ENCODE results near the gene XRCC1. TPM values are rescaled to one million over a fixed set of nuclear protein-coding genes. Genes with fewer than 3 reads are reported as not detected.
"Not testable (repeated sequence)": the region's sequence is repeated elsewhere in the genome, so short reads cannot be mapped to it uniquely, and the experiment has no call there.

Gene XRCC1
- total RNA-seq, 1 donor from 2014 or later: 20.9 TPM

DNA sequence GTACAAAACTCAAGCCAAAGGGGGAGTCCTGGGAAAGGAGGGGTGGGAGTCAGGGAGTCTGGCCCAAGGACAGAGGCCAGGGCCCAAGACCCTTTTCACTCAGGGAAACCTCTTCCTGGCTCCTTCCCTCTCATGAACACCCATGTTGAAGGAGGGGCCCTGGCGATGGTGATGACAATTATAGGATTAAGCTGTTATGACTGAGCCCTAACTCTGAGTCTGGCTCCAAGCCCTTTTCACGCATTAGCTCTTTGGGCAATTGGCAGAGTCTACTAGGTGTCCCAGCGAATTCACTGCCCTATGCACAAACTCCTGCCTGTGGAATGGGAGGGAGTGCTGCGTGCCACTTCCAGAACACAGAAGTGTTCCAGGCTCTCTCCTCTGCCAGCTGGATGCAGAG, 21.7 kb downstream of the XRCC1 start:
- TF ChIP-seq POLR2AphosphoS5 (IDR thresholded peaks at IDR 0.05; ENCODE audit: insufficient read depth in 1 of 2, low read depth in 1 of 2): no peak
- no peak for TF ChIP-seq POLR2A (IDR thresholded peaks at IDR 0.05)
- TF ChIP-seq, protein P1, sequence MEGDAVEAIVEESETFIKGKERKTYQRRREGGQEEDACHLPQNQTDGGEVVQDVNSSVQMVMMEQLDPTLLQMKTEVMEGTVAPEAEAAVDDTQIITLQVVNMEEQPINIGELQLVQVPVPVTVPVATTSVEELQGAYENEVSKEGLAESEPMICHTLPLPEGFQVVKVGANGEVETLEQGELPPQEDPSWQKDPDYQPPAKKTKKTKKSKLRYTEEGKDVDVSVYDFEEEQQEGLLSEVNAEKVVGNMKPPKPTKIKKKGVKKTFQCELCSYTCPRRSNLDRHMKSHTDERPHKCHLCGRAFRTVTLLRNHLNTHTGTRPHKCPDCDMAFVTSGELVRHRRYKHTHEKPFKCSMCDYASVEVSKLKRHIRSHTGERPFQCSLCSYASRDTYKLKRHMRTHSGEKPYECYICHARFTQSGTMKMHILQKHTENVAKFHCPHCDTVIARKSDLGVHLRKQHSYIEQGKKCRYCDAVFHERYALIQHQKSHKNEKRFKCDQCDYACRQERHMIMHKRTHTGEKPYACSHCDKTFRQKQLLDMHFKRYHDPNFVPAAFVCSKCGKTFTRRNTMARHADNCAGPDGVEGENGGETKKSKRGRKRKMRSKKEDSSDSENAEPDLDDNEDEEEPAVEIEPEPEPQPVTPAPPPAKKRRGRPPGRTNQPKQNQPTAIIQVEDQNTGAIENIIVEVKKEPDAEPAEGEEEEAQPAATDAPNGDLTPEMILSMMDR (IDR thresholded peaks at IDR 0.05): no peak
- no peaks in the 10 kb centered on the region for H3K9me3 ChIP-seq
- H3K27me3 ChIP-seq: no peaks in the 10 kb centered on the region
- no peaks in the 10 kb centered on the region for H3K4me1 ChIP-seq
- no peak overlapping the region for H3K4me3 ChIP-seq
- no peak for DNase-seq (ENCODE audit: extremely low spot score in 2 of 2)
- no peak overlapping the region for H3K27ac ChIP-seq
- intact Hi-C loops (cut with DNase I): no loop called here
- H3K36me3 ChIP-seq: peaks cover 0 to 38% of the 10 kb centered on the region in 2 donors

DNA sequence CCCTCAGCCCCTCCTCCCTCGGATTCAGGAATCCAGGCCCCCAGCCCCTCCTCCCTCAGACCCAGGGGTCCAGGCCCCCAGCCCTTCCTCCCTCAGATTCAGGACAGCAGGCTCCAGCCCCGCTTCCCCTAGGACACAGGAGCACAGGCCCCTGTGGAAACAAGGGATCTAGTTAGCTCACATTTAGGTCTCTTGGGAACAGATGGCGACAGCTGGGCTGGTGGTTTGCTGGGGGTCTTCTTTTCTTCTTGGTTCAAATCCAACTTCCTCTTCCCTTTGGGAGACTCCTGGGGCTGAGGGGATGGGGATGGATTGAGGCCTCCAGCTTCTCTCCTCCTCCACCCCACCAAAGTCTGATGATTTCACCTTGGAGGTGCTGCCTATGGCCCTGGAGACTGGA, 22.7 kb downstream of the XRCC1 start:
- TF ChIP-seq POLR2AphosphoS5 (IDR thresholded peaks at IDR 0.05; ENCODE audit: insufficient read depth in 1 of 2, low read depth in 1 of 2) (no peak), POLR2A (IDR thresholded peaks at IDR 0.05) (no peak)
- TF ChIP-seq, protein P1 (IDR thresholded peaks at IDR 0.05): no peak
- peaks cover 0 to 38% of the 10 kb centered on the region in 2 donors for H3K36me3 ChIP-seq
- H3K4me1 ChIP-seq: no peaks in the 10 kb centered on the region
- no peak for DNase-seq (ENCODE audit: extremely low spot score in 2 of 2)
- no peaks in the 10 kb centered on the region for H3K27me3 ChIP-seq
- no peaks in the 10 kb centered on the region for H3K9me3 ChIP-seq
- H3K4me3 ChIP-seq: no peak overlapping the region
- H3K27ac ChIP-seq: no peak overlapping the region
- intact Hi-C loops (cut with DNase I): no loop called here

DNA sequence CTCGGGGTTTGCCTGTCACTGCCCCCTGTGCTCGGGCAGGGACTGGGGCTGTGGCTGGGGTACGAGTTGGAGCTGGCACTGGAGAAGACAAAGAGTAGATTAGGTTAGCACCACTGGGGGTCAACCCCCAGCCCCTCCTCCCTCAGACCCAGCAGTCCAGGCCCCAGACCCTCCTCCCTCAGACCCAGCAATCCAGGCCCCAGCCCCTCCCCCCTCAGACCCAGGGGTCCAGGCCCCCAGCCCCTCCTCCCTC, 23.2 kb downstream of the XRCC1 start:
- H3K36me3 ChIP-seq: peaks cover 0 to 38% of the 10 kb centered on the region in 2 donors
- DNase-seq (ENCODE audit: extremely low spot score in 2 of 2): no peak

DNA sequence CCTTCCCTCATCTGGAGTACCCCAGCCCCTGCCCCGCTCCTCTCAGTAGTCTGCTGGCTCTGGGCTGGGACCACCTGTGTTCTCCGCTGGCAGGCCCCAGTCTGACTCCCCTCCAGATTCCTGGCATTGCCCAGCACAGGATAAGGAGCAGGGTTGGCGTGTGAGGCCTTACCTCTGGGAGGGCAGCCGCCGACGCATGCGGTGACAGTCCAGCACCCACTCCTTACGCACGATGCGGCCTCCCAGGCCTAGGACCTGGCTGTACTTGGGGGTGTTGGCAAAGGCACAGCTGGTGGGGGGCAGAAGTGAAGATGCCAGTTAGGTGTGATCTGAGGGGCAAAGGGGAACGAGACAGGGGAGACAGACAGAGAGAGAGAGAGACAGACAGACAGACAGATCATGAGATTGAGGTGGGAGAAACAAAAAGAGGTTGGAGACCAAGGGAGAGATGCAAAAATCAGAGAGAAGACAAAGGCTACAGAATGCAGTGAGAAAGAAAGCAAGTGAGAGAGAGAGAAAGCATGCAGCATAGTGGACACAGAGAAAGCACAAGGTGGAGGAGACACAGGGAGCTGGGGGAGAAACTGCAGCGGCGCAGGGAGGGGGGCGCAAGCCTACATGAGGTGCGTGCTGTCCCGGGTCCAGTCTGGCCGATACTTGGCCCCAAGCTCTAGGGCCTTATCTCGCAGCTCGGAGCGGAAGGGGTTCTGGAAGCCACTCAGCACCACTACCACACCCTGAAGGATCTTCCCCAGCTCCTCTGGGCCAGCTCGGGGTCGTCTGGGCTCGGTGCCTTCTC, 23.7 kb downstream of the XRCC1 start:
- no peaks in the 10 kb centered on the region for H3K9me3 ChIP-seq
- no peaks in the 10 kb centered on the region for H3K27me3 ChIP-seq
- no peak for DNase-seq (ENCODE audit: extremely low spot score in 2 of 2)
- no peak overlapping the region for H3K27ac ChIP-seq
- H3K4me3 ChIP-seq: no peak overlapping the region
- peaks cover 0 to 38% of the 10 kb centered on the region in 2 donors for H3K36me3 ChIP-seq
- H3K4me1 ChIP-seq: no peaks in the 10 kb centered on the region
- TF ChIP-seq POLR2A (IDR thresholded peaks at IDR 0.05): no peak
- TF ChIP-seq, protein P1 (IDR thresholded peaks at IDR 0.05): no peak
- no peak for TF ChIP-seq POLR2AphosphoS5 (IDR thresholded peaks at IDR 0.05; ENCODE audit: insufficient read depth in 1 of 2, low read depth in 1 of 2)
- intact Hi-C loops (cut with DNase I): no loop called here

More for the DNA sequence above, 23.2 kb downstream of the XRCC1 start:
- H3K27ac ChIP-seq: no peak overlapping the region
- no peak overlapping the region for H3K4me3 ChIP-seq
- TF ChIP-seq POLR2A (IDR thresholded peaks at IDR 0.05): no peak
- TF ChIP-seq, protein P1 (IDR thresholded peaks at IDR 0.05): no peak
- TF ChIP-seq POLR2AphosphoS5 (IDR thresholded peaks at IDR 0.05; ENCODE audit: insufficient read depth in 1 of 2, low read depth in 1 of 2): no peak
- no peaks in the 10 kb centered on the region for H3K27me3 ChIP-seq
- H3K9me3 ChIP-seq: no peaks in the 10 kb centered on the region
- H3K4me1 ChIP-seq: no peaks in the 10 kb centered on the region
- intact Hi-C loops (cut with DNase I): no loop called here

DNA sequence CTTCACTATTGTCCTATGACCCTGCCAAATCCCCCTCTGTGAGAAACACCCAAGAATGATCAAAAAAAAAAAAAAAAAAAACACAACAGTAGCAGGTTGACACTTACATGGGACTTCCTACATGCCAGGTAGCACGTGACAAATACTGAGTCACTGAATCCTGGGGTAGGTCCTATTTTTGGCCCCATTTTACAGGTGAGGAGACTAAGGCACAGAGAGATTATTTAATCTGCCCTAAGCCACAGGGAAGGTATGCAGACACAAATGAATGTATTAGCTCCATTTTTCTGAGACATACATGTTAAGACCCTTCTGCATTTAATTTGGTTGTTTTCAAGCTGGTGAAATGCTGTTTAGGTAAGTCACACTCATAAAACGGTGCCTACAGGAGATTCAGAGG, 26.6 kb downstream of the XRCC1 start:
- intact Hi-C loops (cut with DNase I): no loop called here
- no peak for DNase-seq (ENCODE audit: extremely low spot score in 2 of 2)
- Histone ChIP-seq H3K9me3 (no peaks in the 10 kb centered on the region), H3K4me3 (no peak overlapping the region), H3K4me1 (no peaks in the 10 kb centered on the region), H3K27me3 (no peaks in the 10 kb centered on the region), H3K27ac (no peak overlapping the region), H3K36me3 (peaks cover 0 to 48% of the 10 kb centered on the region in 2 donors)
- TF ChIP-seq POLR2A (IDR thresholded peaks at IDR 0.05) (no peak), POLR2AphosphoS5 (IDR thresholded peaks at IDR 0.05; ENCODE audit: insufficient read depth in 1 of 2, low read depth in 1 of 2) (no peak)
- TF ChIP-seq, protein P1 (IDR thresholded peaks at IDR 0.05): no peak

DNA sequence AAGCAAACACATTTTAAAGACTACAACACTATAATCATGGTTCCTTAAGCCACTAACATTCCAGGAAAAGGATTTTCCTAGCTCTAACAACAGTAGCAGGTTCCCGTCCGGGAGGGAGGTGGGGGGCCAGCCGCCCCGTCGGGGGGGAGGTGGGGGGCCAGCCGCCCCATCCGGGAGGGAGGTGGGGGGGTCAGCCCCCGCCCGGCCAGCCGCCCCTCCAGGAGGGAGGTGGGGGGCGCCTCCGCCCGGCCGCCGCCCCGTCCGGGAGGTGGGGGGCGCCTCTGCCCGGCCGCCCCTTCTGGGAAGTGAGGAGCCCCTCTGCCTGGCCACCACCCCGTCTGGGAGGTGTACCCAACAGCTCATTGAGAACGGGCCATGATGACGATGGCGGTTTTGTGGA, 27.4 kb downstream of the XRCC1 start:
- H3K27me3 ChIP-seq; H3K4me1 ChIP-seq; intact Hi-C loops (cut with DNase I); H3K4me3 ChIP-seq; H3K9me3 ChIP-seq; DNase-seq (ENCODE audit: extremely low spot score in 2 of 2); H3K27ac ChIP-seq: not testable (repeated sequence)
- H3K36me3 ChIP-seq: peaks cover 0 to 52% of the 10 kb centered on the region in 2 donors
